ENCODE data around the gene OR52W1. TPM values are rescaled to one million over a fixed set of nuclear protein-coding genes. Genes with fewer than 3 reads are reported as not detected.

Gene OR52W1
- total RNA-seq, 4 donors from 2014 or later = not detected

DNA sequence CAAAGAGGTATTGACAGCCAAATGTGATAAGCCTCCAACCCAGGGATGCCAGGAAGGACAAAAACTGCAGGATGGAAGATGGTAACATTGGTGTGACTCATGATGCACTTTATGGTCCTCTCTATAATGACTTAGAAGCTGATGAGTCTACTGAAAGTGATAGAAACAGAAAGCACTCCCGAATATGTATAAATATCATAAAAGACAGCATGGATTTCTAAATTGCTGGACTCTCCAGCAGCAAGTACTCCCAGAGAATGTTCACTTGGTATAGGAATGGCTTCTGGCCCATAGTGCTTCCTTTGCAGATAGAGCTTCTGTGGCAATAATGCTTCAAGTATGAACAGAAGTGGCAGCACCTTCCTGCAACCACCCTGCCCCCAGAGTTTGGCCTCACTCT is 28.8 kb upstream of the OR52W1 start, which contains the start of gene OR52B2:
Gene OR52B2, minus strand, starts transcription at position 101 of the 400 bp plus-strand sequence. Its CDS starts 0 bp downstream, at position 101.
- Histone ChIP-seq H3K4me3 (no peak within 1 kb of the TSS), H3K36me3 (no peaks in the 10 kb centered on the region), H3K9me3 (peaks cover 0 to 4% (median 0%) of the 10 kb centered on the region in 3 donors), H3K27me3 (no peaks in the 10 kb centered on the region), H3K27ac (no peak within 1 kb of the TSS), H3K4me1 (no peaks in the 10 kb centered on the region)
- no peak for TF ChIP-seq POLR2A (IDR thresholded peaks at IDR 0.05)
- no peak for TF ChIP-seq POLR2AphosphoS5 (IDR thresholded peaks at IDR 0.05)
- no peak for TF ChIP-seq EP300 (IDR thresholded peaks at IDR 0.05)
- TF ChIP-seq, protein P1, sequence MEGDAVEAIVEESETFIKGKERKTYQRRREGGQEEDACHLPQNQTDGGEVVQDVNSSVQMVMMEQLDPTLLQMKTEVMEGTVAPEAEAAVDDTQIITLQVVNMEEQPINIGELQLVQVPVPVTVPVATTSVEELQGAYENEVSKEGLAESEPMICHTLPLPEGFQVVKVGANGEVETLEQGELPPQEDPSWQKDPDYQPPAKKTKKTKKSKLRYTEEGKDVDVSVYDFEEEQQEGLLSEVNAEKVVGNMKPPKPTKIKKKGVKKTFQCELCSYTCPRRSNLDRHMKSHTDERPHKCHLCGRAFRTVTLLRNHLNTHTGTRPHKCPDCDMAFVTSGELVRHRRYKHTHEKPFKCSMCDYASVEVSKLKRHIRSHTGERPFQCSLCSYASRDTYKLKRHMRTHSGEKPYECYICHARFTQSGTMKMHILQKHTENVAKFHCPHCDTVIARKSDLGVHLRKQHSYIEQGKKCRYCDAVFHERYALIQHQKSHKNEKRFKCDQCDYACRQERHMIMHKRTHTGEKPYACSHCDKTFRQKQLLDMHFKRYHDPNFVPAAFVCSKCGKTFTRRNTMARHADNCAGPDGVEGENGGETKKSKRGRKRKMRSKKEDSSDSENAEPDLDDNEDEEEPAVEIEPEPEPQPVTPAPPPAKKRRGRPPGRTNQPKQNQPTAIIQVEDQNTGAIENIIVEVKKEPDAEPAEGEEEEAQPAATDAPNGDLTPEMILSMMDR (IDR thresholded peaks at IDR 0.05) = no peak
- ATAC-seq = no peak
- 71 to 82% methylated on average over 1 of the region's 1 CpG for WGBS, 2 donors (ENCODE audit: low coverage in 1 of 2)

DNA sequence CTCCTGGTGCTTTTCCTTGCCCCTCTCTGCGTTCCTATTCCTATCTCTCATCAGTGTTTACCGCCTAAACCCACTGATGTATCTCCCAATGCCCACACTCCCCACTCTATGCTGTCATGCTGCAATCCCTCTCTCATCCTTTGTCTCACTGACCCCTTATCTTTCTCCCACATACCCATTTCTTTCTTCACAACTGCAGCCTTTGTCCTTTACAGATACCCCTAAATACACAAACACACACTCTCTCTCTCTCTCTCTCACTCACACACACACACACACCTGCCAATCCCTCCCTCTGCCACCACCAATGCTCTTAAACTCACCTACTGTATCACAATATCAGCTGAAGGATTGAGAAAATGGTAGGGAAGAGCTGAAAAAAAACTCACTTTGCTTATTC is 23.6 kb upstream of the OR52W1 start:
- no peak for TF ChIP-seq EP300 (IDR thresholded peaks at IDR 0.05)
- TF ChIP-seq POLR2A (IDR thresholded peaks at IDR 0.05) = no peak
- TF ChIP-seq, protein P1 (IDR thresholded peaks at IDR 0.05) = no peak
- no peak for TF ChIP-seq POLR2AphosphoS5 (IDR thresholded peaks at IDR 0.05)
- no peak overlapping the region for H3K4me3 ChIP-seq
- no peak overlapping the region for H3K27ac ChIP-seq
- 52 to 83% methylated on average over 1 to 2 of the region's 2 CpGs for WGBS, 2 donors (ENCODE audit: low coverage in 1 of 2)
- H3K4me1 ChIP-seq = no peaks in the 10 kb centered on the region
- no peaks in the 10 kb centered on the region for H3K9me3 ChIP-seq
- no peaks in the 10 kb centered on the region for H3K36me3 ChIP-seq
- H3K27me3 ChIP-seq = no peaks in the 10 kb centered on the region
- no peak for ATAC-seq

DNA sequence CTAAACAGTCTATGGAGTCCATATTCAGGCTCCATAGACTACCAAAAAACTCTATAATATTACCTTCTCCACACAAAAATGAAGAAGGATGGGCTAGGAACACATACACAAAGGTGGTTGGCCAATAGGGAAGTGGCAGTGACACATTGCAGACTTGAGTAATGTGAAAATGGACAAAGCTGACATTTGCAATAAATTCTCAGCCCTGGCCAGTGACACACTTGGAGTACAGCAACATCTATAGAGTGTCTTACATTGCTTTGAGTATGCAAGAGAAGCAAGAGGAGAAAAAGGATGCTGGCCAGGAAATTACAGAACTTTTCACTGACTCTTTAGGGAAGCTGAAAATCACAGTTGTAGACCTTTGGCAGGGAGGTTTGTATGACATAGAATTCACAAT is 7.3 kb upstream of the OR52W1 start:
- no peak for TF ChIP-seq POLR2A (IDR thresholded peaks at IDR 0.05)
- TF ChIP-seq, protein P1 (IDR thresholded peaks at IDR 0.05) = no peak
- TF ChIP-seq POLR2AphosphoS5 (IDR thresholded peaks at IDR 0.05) = no peak
- no peak for TF ChIP-seq EP300 (IDR thresholded peaks at IDR 0.05)
- Histone ChIP-seq H3K27ac (no peak overlapping the region), H3K9me3 (no peaks in the 10 kb centered on the region), H3K36me3 (no peaks in the 10 kb centered on the region), H3K27me3 (no peaks in the 10 kb centered on the region), H3K4me3 (no peak overlapping the region), H3K4me1 (no peaks in the 10 kb centered on the region)
- no peak for ATAC-seq

DNA sequence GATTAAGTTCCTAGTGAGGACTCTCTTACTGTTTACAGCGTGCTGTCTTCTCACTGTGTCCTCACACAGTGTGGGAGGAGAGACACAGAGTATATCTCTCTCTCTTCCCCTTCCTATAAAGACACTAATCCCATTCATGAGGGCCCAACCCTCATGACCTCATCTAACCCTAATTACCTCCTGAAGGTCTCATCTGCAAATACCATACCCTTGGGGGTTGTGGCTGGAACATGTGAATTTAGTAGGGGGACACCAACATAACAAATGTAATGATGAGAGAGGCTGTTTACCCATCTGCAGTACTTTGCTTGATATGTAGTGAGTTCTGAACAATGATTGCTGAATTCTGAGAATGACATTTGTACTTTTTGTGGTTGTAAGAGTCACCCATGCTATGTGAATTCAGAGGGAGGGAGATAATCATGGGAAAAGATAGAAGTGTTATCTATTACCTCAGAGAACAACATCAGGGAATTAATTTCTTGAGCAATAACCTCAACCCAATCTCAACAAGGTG is 4.9 kb upstream of the OR52W1 start:
- ATAC-seq = no peak
- TF ChIP-seq, protein P1 (IDR thresholded peaks at IDR 0.05) = no peak
- TF ChIP-seq POLR2A (IDR thresholded peaks at IDR 0.05) (no peak), POLR2AphosphoS5 (IDR thresholded peaks at IDR 0.05) (no peak), EP300 (IDR thresholded peaks at IDR 0.05) (no peak)
- no peak overlapping the region for H3K27ac ChIP-seq
- H3K9me3 ChIP-seq = no peaks in the 10 kb centered on the region
- H3K27me3 ChIP-seq = no peaks in the 10 kb centered on the region
- 70 to 75% methylated on average over 1 of the region's 1 CpG for WGBS, 2 donors (ENCODE audit: low coverage in 1 of 2)
- no peak overlapping the region for H3K4me3 ChIP-seq
- H3K4me1 ChIP-seq = no peaks in the 10 kb centered on the region
- H3K36me3 ChIP-seq = no peaks in the 10 kb centered on the region

DNA sequence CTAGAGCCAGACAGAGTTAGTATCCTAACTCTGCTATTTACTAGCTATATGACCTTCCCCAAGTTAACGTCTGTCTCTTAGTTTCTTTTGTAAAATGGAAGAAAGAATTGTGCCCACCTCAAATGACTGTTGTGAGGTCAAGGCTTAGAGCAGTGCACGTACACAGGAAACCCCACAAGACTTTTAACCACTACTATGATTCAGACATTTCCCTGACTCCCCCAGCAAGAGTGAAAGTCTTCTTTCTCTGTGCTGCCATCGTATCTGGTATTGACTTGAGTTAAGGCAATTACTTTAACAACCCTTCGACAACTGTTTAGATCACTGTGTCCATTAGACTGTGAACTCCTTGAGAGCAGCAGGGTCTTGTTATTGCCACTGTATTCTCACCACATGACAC is 2.6 kb upstream of the OR52W1 start:
- H3K4me1 ChIP-seq = no peaks in the 10 kb centered on the region
- no peak overlapping the region for H3K27ac ChIP-seq
- TF ChIP-seq EP300 (IDR thresholded peaks at IDR 0.05) = no peak
- no peak for TF ChIP-seq POLR2AphosphoS5 (IDR thresholded peaks at IDR 0.05)
- no peak for TF ChIP-seq POLR2A (IDR thresholded peaks at IDR 0.05)
- TF ChIP-seq, protein P1 (IDR thresholded peaks at IDR 0.05) = no peak
- H3K27me3 ChIP-seq = no peaks in the 10 kb centered on the region
- H3K4me3 ChIP-seq = no peak overlapping the region
- WGBS, 2 donors (ENCODE audit: low coverage in 1 of 2) = 53 to 60% methylated on average over 4 of the region's 4 CpGs
- ATAC-seq = no peak
- H3K9me3 ChIP-seq = no peaks in the 10 kb centered on the region
- H3K36me3 ChIP-seq = no peaks in the 10 kb centered on the region
